NCI-H1436 (cell line): ENCODE data around the gene JAKMIP3.

Experiments used
- DNase-seq: peaks from one replicate; lab custom pipeline; 2025; lab: John Stamatoyannopoulos, UW

The JAKMIP3 gene

DNA sequence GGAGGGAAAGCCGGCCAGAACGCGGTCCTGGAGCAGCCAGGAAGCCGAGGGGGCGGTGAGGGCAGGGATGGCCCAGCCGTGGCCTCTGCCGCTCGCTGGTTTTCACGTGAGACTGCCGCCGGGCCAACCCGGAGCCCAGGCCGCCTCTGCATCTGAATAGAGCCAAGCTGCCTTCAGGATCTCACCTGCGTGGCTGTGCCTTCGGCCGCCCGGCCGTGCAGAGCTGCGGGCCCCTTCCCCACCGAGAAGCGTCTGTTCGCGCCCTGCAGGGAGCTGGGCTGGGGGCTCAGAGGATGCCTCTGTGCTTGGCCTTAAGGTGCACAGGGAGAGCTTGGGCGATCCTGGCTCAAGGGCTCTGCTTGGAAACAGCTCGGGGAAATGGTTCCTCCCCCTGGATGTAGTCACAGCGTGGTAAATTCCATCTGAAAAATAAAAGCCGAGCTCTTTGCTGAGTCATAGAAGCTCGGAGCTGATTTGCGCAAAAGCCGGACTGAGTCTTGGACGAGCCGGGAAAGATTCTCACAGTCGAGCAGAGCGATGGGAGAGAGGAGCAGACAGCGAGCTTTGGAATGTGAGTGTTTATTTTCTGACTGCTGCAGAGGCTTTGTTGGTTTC, at the start of gene JAKMIP3:
TSS of gene JAKMIP3 (plus strand) at position 456 of the 615 bp plus-strand sequence. CDS start 38,863 bp downstream, outside the sequence.
- no peak for DNase-seq

DNA sequence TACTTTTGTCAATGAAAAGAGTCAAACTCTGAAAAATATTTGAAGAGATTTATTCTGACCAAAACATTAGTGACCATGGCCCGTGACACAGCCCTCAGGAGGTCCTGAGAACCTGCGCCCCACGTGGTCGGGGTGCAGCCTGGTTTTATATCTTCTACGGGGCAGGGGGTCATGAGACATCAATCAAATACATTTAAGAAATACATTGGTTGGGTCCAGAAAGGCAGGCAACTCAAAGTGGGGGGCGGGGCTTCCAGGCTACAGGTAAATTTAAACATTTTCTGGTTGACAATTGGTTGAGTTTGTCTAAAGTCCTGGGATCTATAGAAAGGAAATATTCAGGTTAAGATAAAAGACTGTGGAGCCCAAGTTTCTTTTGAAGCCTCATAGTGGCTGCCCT, 49.2 kb upstream of the JAKMIP3 start:
- no peak for DNase-seq

DNA sequence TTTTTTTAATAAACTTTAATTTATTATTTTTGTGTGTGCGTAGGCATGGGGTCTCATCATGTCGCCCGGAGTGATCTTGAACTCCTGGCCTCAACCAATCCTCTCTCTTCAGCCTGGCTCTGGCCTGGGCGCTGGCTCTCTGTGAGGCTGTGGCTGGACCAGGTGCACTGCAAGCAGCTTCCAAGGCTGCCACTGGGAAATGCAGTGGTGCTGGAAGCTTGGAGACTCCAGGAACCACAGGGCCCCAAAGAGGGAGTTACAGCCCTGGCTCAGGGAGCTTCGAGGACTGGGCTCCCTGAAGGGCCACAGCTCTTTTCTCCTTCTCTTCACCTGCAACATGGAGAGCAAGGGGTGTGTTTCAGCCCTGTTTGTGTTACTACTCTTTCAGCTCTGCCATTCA, 47.3 kb upstream of the JAKMIP3 start:
- DNase-seq: no peak

DNA sequence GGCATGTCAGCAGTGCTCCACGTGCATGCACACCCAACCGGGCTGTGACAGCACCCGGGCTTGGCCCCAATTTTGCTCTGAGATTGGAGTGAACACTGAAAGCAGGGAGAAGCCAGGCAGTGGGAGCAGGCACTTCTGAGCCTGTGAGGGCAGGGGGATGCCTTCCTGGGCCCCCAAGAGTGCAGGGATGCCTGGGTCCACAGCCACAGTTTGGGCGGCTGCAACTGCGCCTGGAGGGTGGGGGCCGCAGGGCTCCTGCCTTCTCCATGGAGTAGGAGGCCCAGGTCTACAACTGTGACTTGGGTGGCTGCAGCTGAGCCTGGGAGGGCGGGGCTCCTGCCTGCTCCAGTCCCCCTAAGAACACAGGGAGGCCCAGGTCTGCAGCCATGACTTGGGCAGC, 46.4 kb upstream of the JAKMIP3 start:
- DNase-seq: no peak

DNA sequence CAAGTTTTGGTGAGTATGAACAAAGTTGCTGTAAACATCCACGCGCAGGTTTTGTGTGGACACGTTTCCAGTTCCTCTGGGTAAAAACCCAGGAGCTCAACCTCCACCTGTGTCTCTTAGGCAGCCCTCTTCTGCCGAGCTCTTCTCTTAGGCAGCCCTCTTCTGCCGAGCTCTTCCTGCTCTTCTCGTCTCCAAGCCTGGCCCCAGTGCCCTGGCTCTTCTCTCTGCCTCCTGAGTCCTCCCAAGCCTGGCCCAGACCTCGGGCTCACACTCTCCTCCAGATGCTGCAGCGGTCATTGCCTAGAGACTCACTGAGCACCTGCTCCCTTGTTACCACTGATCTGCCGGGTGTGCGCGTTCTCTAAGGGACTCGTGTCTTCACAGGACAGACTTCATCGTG, 45.3 kb upstream of the JAKMIP3 start:
- no peak for DNase-seq

DNA sequence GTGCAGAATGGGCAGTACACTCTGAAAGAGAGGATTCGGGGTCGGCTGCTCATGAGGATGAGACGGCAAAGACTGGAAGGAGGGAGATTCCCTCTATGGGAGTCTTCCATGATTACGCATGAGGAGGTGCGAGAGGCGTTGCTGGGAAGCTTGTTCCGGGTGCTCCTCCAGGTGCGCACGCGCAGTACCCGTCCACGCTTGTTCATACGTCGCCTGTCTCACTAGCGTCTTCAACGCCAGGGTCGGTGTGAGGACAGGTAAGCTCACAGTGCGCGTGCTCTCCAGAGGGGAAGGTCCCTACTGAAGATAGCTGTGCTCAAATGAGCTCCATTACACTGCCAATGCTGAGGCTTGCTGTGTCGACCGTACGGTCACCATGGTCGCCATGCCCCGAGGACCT, 44.7 kb upstream of the JAKMIP3 start:
- no peak for DNase-seq

DNA sequence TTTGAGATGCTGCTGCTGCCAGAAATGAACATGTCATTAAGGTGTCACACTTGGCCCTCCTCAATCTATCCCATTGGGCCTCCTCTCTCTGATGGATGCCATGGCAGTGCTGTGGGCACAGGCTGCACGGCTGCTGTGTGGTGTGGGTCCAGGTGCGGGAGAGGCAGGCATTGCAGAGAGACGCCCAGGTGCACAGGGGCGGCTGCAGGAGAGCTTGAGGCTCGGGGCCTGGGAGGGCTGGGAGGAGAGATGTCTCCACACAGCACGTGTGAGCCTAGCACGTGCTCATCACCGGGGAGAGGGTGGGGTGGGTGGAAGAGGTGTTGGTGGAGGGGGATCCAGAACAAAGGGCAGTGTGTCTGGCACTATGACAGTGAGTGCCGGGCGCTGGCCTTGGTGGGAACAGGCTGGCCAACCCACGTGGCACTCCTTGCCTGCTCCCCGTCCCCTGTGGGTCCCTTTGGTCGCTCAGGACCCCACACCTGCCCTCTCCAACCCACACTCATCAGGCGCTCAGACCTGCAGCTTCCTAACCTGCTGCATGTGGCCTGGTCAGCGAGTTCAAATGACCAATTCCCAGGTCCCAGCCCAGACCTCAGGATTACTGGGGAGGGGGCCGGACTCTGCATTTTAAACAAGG, 44.1 kb upstream of the JAKMIP3 start:
- no peak for DNase-seq

DNA sequence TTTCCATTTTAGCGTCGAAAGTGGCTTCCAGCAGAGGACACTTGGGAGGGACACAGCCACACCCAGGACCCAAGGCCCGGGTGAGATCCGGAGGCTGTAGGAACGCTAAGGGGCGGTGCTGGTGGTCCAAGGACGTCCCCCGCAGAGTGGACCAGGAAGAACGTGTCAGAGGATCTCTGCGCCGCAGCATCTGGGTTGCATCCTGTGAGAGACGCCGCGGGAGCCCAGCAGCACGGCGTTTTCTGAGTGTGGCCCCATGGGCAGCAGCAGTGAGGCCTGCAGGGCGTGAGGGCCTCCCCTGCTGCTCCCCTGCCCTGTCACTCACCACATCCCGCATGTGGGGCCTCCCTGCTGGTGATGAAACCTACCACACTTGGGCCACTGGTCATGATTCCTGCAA, 43.5 kb upstream of the JAKMIP3 start:
- no peak for DNase-seq

DNA sequence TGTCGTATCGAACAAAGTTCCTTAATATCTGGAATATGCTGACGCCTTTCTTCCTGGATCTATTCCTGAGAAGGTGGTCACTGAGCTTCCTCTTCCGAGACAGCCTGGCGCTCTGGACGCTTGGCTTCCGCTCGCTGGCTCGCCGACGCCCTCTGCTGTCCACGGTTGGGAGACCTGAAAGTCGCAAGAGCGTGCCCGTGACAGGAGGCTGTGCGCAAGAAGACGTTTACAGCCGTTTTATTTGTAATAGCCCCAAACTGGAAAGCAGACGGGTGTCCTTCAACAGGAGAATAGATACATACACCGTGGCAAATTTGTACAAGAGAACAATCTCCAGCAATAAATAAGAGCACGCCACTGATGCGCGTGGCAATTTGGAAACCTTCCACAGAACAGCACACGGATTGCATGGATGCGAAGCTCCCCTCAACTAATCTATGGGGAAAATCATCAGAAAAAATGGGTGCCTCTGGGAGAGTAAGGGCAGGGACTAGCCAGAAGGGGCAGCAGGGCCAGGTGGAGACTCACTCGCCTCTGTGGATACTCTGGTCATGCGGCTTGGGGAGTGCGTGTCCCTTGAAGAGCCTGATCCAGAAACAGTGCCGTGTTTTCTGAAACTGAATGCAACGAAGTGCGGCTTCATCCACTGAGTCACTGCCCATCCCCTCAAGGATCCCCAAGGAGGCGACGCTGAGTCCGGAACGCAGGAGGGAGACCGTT, 42.5 kb upstream of the JAKMIP3 start:
- peak; percentile 71 for DNase-seq

DNA sequence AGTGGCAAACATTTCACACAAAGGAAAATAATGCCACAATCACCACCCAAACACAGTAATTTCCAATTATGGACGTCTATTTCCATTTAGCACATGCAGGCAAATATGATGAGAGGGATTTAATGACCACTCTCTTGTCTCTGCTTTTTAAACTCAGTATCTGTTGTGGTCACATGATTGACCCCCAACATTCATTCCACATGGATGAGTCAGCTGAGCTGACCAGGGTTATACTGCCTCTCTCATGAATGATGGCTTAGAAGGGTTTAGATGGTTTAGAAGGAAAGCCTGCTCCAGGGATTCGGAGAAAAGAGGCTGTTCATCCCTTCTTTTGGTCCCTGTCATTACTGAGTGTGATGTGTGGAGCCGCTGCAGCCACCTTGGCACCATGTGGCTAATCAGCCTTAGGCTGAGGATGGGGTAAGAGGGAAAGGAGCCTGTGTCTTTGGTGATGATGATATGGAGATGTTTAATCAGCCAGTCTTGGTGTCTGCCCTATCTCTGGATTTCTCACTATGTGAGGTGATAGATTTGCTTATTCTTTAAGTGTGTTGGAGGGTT, 38.2 kb upstream of the JAKMIP3 start:
- no peak for DNase-seq

DNA sequence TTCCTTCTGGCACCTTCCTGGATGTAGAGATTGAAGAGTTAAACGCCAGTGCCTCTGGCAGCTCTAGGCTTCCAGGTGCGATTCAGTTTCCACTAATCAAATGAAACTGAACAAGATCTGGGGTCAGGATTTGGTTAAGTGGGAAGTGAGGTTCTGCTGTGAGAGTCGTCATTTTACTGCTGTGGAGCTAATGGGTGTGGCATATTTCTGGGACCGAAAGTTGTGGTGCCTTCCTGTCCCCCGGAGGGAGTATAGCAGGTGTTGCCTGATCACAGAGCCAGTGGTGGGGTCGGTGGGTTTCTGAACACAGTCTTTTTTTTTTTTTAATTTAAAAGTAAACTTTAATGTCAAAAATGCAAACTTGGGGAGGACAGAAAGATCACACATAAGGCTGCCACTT, 37.0 kb upstream of the JAKMIP3 start:
- no peak for DNase-seq

DNA sequence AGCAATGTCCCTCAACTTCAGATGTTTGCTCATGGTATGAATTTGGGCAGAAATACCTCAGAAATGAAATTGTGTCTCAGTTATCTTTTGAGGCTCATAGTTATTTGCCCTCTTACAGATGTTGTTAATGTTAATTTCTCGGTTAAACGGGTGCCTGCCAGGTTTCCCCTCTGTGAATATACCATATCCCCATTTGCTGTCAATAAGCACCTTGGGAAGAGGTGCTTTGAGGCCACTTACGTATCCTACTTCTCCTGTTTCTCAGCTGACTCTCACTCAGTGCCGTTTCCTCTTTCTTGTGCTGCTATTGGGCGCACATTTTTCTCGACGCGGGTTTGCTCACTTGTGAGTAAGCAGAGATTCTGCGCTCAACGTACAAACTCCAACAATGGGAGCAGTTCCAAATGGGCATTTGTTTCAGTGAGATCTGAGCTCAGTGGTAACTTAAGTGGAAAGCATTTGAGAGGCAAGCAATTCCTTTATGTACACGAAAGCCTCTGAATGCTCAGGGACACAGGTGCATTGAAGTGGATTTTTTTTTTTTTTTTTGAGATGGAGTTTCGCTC, 34.8 kb upstream of the JAKMIP3 start:
- peak; percentile 58 for DNase-seq

DNA sequence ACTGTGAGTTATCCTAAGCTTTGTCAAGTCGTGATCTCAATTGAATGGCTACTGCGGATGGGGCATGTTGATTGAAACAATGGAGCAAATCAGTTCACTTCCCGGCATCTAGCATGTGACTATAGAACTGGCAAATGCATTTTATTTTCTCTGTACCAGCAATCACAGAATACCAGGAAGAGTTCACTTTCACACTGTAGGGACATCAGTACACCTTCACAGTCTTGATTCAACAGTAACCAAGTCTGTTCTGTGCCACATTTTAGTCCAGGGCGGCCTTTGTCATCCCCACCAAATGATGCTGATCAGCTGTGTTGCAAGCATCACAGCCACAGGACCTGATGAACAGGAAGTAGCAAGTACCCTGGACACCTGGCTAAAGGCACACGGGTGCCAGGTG, 32.1 kb upstream of the JAKMIP3 start:
- DNase-seq: no peak

DNA sequence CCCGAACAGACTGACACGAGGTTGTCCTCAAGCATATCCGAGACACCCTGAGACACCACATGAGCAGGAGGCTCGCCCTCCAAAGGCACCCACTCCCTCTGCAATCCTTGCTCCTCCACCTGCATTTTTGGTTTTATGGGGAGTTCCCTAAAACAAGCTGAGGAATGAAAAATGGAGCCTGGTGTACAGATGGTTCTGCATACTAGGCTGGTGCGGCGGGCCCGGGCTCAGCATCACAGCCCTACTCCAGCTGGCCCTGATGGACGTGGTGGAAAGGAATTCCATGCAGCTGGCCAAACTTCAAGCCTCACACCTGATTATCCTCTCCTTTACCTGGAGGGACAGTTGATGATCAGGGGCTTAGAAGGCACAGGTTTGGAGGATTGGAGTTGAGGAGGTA, 30.3 kb upstream of the JAKMIP3 start:
- no peak for DNase-seq

DNA sequence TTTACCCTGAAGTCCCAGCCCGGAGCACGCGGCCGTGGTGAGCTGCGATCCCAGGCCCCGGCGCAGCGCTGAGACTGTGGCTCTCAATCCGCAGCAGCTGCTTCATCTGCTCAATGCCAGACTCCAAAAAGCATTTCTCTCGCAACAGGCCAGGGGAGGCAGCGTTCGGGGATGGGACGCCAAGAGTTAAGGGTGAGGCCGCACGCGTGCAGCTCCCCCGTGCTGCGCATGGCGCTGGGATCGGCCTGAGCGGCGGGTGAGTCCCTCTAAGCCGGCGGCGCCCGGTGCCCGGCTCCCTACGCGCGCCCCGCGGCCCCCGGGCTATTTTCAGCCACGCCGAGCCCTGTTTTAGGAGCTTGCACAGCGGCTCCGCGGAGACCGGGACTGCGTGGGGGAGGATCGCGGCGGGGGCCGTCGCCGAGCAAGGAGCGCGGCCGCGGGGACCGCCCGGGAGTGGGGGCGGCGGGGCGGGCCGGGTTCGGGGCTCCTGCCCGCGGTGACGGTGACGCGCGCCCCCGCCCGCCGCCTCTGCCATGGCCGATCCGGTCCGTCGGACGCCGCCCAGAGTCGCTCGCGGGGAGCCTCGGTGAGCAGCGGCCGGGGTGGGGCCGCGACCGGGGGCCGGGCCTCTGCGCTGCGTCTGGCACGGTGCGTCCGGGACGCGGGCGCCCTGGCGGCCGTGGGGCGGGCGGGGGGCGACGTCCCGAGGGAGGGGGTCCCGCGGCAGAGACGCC, 29.4 kb upstream of the JAKMIP3 start:
- DNase-seq: no peak

DNA sequence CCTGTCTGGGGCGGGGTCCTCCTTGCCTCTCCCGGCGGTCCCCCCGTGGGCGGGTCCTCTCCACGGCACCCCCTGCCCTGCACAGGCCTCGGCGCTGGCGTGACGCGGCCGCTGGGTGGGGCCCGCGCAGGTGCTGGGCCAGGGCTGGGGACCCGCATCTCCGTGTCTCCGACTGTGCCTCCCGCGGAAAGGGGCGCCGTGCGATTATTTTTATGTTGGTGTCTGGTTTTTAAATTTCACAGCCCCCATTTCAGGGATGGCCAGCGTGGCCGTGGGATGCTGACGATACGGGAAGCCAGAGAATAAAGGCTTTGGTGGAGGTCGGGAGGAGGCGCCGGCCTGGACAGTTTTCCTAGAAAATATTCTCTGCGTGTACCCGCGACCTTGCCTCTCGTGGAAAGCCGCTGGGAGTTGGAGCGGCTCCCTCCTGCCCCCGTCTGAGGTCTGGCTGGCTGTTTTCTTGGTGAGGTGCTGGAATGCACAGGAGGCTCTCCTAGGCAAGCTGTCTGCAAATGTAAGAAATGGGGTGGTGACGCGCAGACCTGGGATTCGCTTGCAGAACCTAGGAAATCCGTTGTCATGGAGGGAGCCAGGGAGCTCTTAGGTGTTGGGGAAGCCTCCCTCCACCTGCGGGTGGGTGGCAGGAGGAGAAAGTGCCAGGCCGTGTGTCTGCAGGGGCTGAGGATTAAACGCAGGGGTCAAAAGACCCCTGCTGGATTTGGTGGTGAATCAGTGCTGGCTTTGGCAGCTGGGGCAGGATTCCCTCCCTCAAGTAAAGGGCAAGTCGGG, 28.7 kb upstream of the JAKMIP3 start:
- no peak for DNase-seq

DNA sequence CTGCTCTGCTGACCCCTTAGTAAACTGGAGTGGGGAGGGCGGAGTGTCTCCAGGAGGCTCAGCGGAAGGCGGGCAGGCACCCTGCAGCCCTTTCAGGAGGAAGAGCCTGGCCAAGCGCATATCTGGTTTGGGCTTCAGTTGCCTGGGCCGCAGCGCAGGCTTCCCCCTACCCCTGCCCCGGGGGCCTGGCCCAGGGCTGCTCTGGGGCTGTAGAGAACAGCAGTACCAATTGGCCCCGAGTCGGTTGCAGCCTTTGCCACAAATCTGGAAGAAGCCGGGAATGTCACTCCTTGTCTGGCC, 28.1 kb upstream of the JAKMIP3 start:
- DNase-seq: no peak

DNA sequence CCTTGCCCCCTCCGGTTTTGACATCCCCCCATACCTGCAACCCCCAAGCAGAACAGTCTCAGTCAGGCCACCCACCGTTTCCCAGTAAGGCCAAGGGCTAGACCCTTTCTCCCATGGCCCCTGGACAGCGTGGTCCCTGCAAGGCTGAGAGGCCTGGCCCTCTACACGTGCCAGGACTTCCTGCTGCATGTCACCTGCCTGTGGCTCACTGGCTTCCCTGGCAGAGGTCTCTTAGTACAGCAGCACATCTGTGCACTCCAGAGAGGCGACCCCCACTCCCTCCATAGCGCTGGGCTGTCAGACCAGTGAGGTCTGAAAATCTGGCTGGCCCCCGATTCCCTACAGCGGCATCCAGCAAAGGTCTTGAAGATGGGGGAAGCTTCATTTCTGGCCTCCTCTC, 26.4 kb upstream of the JAKMIP3 start:
- DNase-seq: no peak

DNA sequence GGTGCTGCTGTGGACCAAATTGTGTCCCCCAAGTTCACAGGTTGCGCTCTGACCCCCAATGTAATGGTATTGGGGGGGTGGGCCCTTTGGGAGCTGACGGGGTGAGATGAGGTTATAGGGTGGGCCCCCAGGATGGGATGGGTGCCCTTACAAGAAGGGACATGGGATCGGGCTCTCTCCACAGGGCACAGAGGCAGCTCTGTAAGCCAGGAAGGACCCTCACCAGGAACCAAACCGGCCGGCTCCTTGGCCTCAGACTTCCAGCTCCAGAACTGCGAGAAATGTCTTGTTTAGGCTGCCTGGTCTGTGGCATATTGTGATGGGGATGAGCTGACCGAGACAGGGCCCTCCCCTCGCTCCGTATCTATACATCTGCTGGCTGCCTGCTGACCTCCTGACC, 25.7 kb upstream of the JAKMIP3 start:
- no peak for DNase-seq

DNA sequence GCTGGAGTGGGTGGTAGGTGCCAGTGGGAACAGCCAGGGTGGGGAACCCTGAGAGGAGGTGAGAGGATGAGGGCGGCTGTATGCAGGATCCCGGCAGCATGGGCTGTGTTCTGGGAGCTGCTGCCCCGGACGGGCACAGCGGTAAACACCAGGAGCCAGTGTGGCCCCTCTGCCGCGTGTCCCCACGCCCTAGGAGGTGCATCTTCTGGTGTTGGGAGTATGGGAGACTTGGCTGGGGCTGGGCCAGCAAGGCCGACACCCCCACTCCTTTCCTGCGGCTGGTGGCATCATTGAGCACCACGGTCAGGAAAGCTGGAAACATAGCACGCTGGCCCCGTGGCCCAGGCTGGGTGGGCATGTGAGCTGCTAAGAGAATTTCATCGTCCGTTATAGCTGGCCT, 24.4 kb upstream of the JAKMIP3 start:
- no peak for DNase-seq

DNA sequence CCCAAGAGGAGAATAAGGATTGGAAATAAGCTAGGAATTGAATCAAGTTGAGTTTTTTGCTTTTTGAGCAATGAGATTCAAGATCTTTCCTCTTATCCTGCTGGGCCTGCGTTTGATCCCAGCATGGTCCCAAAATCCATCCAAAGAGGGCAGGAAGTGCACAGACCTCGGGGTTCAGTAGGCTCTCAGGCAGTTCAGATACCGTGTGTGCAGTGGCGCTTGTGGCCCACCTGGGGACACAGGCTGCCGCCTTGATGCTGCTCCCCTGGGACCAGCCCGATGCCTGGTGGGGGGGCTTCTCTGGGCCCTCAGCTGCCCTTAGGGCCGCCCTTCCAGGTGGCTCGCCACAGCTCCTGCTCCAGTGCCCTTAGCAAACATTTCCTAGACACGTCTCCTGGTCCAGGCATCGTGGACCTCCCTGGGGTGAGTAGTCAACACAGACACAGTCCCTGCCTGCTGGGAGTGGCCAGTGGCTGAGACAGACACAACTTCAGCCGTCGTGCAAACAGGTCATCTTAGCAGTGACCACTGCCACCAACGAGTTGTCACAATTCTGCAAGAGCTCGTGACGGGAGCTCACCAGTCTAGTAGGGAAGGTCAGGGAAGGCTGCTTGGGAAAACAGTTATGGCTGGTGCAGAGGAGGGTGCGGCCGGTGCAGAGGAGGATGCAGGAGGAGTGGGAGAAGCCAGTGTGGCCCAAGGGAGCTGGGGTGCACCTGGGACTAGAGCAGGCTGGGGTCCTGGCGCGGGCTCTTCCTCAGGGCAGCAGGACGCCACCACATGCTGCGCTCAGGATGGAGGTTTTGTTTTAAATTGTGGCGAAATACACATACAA, 21.7 kb upstream of the JAKMIP3 start:
- no peak for DNase-seq
